Measurements from ENCODE around the gene MRPL53.

The MRPL53 gene

GRCh38 chr2:74436848-74437695 lies 35.4 kb downstream of the MRPL53 start:
- H3K27ac ChIP-seq (ENCODE audit: extremely low read depth, low read depth, low read length), result no peak overlapping the region
- CTCF ChIA-PET, result no interaction called here
- no peak for TF ChIP-seq ZNF140 (tag by site-specific recombination; IDR thresholded peaks at IDR 0.05)
- TF ChIP-seq ZNF324 (tag by site-specific recombination; IDR thresholded peaks at IDR 0.05), result no peak
- no peak for TF ChIP-seq ZNF16 (tag by site-specific recombination; IDR thresholded peaks at IDR 0.05; ENCODE audit: low read depth)
- TF ChIP-seq REPIN1 (tag by site-specific recombination; IDR thresholded peaks at IDR 0.05; ENCODE audit: low read depth), result no peak
- TF ChIP-seq ZNF585B (tag by site-specific recombination; IDR thresholded peaks at IDR 0.05), result no peak
- TF ChIP-seq, protein P1, sequence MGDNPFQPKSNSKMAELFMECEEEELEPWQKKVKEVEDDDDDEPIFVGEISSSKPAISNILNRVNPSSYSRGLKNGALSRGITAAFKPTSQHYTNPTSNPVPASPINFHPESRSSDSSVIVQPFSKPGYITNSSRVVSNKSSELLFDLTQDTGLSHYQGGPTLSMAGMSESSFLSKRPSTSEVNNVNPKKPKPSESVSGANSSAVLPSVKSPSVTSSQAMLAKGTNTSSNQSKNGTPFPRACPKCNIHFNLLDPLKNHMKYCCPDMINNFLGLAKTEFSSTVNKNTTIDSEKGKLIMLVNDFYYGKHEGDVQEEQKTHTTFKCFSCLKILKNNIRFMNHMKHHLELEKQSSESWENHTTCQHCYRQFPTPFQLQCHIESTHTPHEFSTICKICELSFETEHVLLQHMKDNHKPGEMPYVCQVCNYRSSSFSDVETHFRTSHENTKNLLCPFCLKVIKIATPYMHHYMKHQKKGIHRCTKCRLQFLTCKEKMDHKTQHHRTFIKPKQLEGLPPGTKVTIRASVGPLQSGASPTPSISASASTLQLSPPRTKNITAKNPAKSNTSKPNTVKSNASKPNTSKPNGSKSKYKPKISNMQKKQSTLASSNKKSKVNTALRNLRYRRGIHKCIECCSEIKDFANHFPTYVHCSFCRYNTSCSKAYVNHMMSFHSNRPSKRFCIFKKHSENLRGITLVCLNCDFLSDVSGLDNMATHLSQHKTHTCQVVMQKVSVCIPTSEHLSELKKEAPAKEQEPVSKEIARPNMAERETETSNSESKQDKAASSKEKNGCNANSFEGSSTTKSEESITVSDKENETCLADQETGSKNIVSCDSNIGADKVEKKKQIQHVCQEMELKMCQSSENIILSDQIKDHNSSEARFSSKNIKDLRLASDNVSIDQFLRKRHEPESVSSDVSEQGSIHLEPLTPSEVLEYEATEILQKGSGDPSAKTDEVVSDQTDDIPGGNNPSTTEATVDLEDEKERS (tag by site-specific recombination; IDR thresholded peaks at IDR 0.05), result no peak
- TF ChIP-seq ZNF132 (tag by site-specific recombination; IDR thresholded peaks at IDR 0.05; ENCODE audit: borderline replicate concordance), result no peak
- TF ChIP-seq, protein P2, sequence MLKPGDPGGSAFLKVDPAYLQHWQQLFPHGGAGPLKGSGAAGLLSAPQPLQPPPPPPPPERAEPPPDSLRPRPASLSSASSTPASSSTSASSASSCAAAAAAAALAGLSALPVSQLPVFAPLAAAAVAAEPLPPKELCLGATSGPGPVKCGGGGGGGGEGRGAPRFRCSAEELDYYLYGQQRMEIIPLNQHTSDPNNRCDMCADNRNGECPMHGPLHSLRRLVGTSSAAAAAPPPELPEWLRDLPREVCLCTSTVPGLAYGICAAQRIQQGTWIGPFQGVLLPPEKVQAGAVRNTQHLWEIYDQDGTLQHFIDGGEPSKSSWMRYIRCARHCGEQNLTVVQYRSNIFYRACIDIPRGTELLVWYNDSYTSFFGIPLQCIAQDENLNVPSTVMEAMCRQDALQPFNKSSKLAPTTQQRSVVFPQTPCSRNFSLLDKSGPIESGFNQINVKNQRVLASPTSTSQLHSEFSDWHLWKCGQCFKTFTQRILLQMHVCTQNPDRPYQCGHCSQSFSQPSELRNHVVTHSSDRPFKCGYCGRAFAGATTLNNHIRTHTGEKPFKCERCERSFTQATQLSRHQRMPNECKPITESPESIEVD (tag by site-specific recombination; IDR thresholded peaks at IDR 0.05), result no peak
- 0 out of 2 replicates have a peak, but pooled peaks have one; percentile 17 for TF ChIP-seq SCRT2 (tag by site-specific recombination; IDR thresholded peaks at IDR 0.05)
- no peak for TF ChIP-seq ZNF558 (tag by site-specific recombination; IDR thresholded peaks at IDR 0.05)
- TF ChIP-seq ZFHX2 (tag by site-specific recombination; conservative IDR thresholded peaks at IDR 0.05), result 0 out of 2 replicates have a peak, but pooled peaks have one; percentile 11

DNA sequence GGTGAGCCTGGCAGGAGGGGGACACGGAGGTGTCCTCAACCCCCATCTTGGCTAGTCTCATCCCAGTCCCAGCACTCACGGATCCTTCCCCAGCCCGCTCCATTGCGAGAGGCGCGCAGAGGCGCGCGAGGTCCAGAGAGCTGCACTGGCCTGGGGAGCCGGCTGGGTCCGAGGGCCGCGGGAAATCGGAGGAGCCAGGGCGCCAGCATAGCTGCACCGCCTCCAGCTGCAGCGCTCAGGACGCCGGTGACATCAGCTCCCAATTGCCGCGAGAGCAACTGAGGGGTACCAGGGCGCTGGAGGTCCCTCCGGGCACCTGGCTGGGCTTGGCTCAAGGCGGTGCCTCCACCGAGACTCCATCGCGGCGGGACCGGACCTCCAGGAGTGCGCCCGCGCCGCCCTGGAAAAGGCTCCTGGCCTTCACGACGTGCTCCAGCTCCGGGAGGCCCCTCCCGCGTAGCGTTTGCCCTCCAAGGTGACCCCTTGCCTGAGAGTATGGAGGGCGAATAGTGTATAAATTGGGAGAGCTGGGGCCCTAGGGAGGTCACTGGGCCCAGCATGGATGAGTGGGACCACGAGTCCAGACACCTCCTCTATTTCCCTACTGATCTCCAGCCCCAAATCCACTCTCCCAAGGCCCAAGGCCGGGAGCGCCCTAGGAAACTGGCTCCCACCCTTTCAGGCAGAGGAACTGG lies 36.2 kb downstream of the MRPL53 start:
- Histone ChIP-seq H3K9me3 (ENCODE audit: control insufficient read depth, insufficient read depth, low read depth, low read length) (no peaks in the 10 kb centered on the region), H3K36me3 (ENCODE audit: control insufficient read depth in 2 of 2, insufficient read depth in 1 of 2, low read length in 2 of 2) (peaks cover 0 to 57% of the 10 kb centered on the region in 2 experiments; a peak in 2 of 3 replicates), H3K27ac (ENCODE audit: extremely low read depth, low read depth, low read length) (no peak overlapping the region), H3K4me3 (ENCODE audit: low read depth, low read length) (no peak overlapping the region), H3K4me1 (ENCODE audit: control insufficient read depth, insufficient read depth, low read length) (no peaks in the 10 kb centered on the region; the same call in 1 of the 2 replicates)
- TF ChIP-seq ZNF335 (tag by site-specific recombination; conservative IDR thresholded peaks at IDR 0.05) (no peak), ZNF202 (tag by site-specific recombination; IDR thresholded peaks at IDR 0.05; ENCODE audit: borderline replicate concordance) (no peak), ZBTB21 (tag by site-specific recombination; IDR thresholded peaks at IDR 0.05) (no peak)
- TF ChIP-seq, protein P3, sequence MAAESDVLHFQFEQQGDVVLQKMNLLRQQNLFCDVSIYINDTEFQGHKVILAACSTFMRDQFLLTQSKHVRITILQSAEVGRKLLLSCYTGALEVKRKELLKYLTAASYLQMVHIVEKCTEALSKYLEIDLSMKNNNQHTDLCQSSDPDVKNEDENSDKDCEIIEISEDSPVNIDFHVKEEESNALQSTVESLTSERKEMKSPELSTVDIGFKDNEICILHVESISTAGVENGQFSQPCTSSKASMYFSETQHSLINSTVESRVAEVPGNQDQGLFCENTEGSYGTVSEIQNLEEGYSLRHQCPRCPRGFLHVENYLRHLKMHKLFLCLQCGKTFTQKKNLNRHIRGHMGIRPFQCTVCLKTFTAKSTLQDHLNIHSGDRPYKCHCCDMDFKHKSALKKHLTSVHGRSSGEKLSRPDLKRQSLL (tag by site-specific recombination; IDR thresholded peaks at IDR 0.05), result peak; percentile 68; the same call in 1 of the 2 replicates
- ChIA-PET CTCF (no interaction called here), POLR2A (no interaction called here)

More at GRCh38 chr2:74436848-74437695, 35.4 kb downstream of the MRPL53 start:
- Histone ChIP-seq H3K4me3 (ENCODE audit: low read depth, low read length) (no peak overlapping the region), H3K36me3 (ENCODE audit: control insufficient read depth in 2 of 2, insufficient read depth in 1 of 2, low read length in 2 of 2) (peaks cover 0 to 49% of the 10 kb centered on the region in 2 experiments; a peak in 2 of 3 replicates), H3K9me3 (ENCODE audit: control insufficient read depth, insufficient read depth, low read depth, low read length) (no peaks in the 10 kb centered on the region), H3K4me1 (ENCODE audit: control insufficient read depth, insufficient read depth, low read length) (no peaks in the 10 kb centered on the region; the same call in 1 of the 2 replicates)
- POLR2A ChIA-PET, result no interaction called here

Measured in HEK293 (cell line).